ENCODE results near the gene RHOT2.
A peak's percentile ranks its signal among the peaks of the same experiment; 100 is the strongest.

RHOT2 gene

GRCh38 chr16:638034-638543, 29.8 kb upstream of the RHOT2 start:
- DNase-seq (ENCODE audit: low spot score): no peak
- TF ChIP-seq CTCF (IDR thresholded peaks at IDR 0.05): no peak
- no peak overlapping the region for H3K4me3 ChIP-seq
- no peak overlapping the region for H3K27ac ChIP-seq

DNA sequence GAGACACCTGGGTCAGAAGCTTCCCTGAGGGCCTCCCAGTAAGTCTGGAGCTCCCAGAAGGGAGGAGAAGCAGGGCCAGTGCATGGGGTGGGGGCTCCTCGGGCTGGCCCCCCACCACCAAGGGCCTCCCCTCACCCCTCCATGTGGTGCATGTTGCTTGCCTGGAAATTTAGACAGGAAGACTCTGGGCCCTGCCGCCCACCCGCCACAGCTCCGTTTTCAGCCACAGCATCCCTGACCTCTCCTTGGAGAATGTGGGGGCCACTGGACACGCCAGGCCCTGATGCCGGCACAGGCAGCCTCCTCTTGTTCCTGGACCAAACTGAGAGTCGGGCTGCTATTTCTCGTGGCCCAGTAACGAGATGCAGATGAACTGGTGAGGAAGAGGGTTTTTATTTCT, 29.1 kb upstream of the RHOT2 start:
- DNase-seq (ENCODE audit: low spot score): no peak
- no peak overlapping the region for H3K27ac ChIP-seq
- no peak for TF ChIP-seq CTCF (IDR thresholded peaks at IDR 0.05)
- H3K4me3 ChIP-seq: no peak overlapping the region

DNA sequence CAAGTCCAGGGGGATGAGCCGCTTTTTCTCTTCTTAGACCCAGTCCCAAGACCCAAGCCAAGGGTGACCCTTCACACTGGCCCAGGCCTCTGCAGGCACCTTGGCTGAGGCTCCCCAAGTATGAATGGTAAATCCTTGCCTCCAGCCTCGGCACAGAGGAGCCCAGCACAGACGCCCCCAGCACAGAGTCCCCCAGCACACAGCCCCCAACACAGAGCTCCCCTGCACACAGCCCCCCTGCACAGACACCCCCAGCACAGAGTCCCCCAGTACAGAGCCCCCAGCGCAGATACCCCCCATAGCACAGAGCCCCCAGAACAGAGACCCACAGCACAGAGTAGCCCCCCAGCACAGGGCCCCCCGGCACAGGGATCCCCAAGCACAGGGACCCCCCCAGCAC, 27.3 kb upstream of the RHOT2 start:
- no peak overlapping the region for H3K27ac ChIP-seq
- TF ChIP-seq CTCF (IDR thresholded peaks at IDR 0.05): no peak
- DNase-seq (ENCODE audit: low spot score): no peak
- peak overlapping the region; percentile 98 for H3K4me3 ChIP-seq

- H3K27ac ChIP-seq: peak within 1 kb of the TSS; percentile 73 to 93
- peak within 1 kb of the TSS; percentile 98 for H3K4me3 ChIP-seq
- TF ChIP-seq CTCF (IDR thresholded peaks at IDR 0.05): no peak
- DNase-seq (ENCODE audit: low spot score): peak; percentile 88
These were observed 26.4 kb upstream of the RHOT2 start, which contains the start of gene MCRIP2 for GRCh38 chr16:641326-642188. Gene MCRIP2 (plus strand): TSS chr16:641828. CDS start chr16:641992, 164 bp downstream.

DNA sequence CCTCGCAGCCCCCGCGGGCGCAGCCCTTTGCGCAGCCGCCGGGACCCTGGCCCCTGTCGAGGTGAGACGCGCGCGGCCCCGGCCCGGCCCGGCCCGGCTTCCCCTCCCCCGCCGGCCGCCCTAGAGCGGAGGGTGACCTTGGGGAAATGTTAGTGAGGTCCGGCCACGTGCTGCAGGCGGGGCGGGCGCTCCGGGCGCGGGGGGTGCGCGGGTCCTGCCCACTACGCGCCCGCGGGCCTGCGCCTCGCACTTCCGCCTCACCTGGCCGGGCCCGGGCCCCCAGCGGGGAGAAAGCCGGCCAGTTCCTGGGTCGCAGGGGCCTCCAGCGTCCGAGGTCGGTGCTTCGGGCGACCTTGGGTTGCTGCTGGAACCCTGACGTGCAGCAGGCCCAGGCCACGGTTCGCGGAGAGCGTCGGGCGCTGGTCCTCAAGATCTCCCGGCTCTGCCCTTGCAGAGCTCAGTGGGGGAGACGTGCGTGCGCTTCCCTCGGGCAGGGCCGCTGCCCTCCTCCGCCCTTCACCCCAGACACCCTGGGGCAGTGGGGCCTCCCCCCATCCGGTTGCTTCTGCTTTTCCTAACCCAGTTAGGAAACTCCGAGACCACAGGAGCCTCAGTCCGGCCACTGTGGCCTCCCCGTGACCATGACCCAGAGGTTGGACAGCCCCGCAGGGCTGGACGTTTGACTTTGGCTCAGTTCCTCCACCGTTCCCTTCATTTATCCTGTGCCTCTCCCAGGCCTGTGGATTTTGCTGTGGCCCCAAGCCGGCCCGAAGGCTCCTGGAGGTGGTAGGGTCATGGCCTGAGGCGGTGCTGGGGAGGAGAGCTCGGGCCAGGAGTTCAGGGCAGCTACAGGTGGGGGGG, 25.5 kb upstream of the RHOT2 start:
- H3K27ac ChIP-seq: peak overlapping the region; percentile 73 to 93
- no peak for TF ChIP-seq CTCF (IDR thresholded peaks at IDR 0.05)
- peak overlapping the region; percentile 98 for H3K4me3 ChIP-seq
- no peak for DNase-seq (ENCODE audit: low spot score)

DNA sequence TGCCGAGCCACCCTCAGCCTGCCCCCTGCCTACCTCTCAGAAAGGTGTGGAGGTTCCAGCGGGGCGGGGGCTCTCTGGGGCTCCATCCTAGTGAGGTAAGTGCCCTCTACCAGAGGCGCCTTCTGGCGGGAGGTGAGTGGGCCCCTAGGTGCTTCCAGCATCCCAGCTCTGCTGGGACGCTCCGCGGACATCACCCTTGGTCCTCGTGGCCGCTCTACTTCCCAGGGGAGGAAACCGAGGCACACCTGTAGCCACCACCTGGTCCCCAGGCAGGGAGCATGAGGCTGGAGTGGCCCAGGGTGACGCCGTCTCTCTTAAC, 24.9 kb upstream of the RHOT2 start:
- peak overlapping the region; percentile 98 for H3K4me3 ChIP-seq
- no peak for TF ChIP-seq CTCF (IDR thresholded peaks at IDR 0.05)
- peak overlapping the region in 1 of 2 donors; percentile 93 for H3K27ac ChIP-seq
- no peak for DNase-seq (ENCODE audit: low spot score)

Data from coronary artery (tissue), 2 donors.